Transverse colon (tissue), 4 donors: ENCODE data around the gene PODNL1. TPM values are rescaled to one million over a fixed set of nuclear protein-coding genes. Genes with fewer than 3 reads are reported as not detected.

Experiments used
- DNase-seq: peaks from one replicate; pipeline ENCODE4 v3.0.0-alpha.2; 2019
- H3K27ac ChIP-seq, 4 donors: fragments of 200-600 bp; sonication (generic); 2 replicates each; pipeline ENCODE4 v1.5.1; 2016 to 2018; ENCODE audit warnings: inconsistent platforms in 4 of 4
- H3K27me3 ChIP-seq: fragments of 200-600 bp; sonication (generic); 2 replicates; pipeline ENCODE4 v1.5.1; 2017; ENCODE audit warnings: inconsistent platforms
- H3K36me3 ChIP-seq, 4 donors: fragments of 200-600 bp; sonication (generic); 2 replicates each; pipeline ENCODE4 v1.5.1; 2017 to 2019; ENCODE audit warnings: inconsistent platforms in 4 of 4
- H3K4me1 ChIP-seq, 4 donors: fragments of 200-600 bp; sonication (generic); 2 replicates each; pipeline ENCODE4 v1.5.1; 2017 to 2020; ENCODE audit warnings: inconsistent platforms in 4 of 4
- H3K4me3 ChIP-seq, 4 donors: fragments of 200-600 bp; sonication (generic); 1 replicate in 1 of 4; 2 replicates in 3 of 4; pipeline versions ENCODE4 v1.5.1 to v1.6.1; 2017 to 2019; ENCODE audit warnings: inconsistent platforms in 4 of 4
- H3K9me3 ChIP-seq, 2 donors: fragments of 200-600 bp; sonication (generic); 2 replicates each; pipeline ENCODE4 v1.5.1; 2017 to 2019; ENCODE audit warnings: inconsistent platforms in 2 of 2
- EP300 ChIP-seq: sonication (generic); formaldehyde crosslinking; IDR thresholded peaks from one replicate; pipeline ENCODE4 v1.6.1; 2017; ENCODE audit warnings: antibody characterized with exemption, low read depth
- POLR2A ChIP-seq: fragments of 450-650 bp; IDR thresholded peaks from one replicate; pipeline ENCODE4 v1.6.1; 2016; ENCODE audit warnings: antibody characterized with exemption, mild to moderate bottlenecking, moderate library complexity
- POLR2AphosphoS5 ChIP-seq, 3 donors: sonication (generic); formaldehyde crosslinking; IDR thresholded peaks; one replicate each; pipeline ENCODE4 v1.6.1; 2016; ENCODE audit warnings: antibody characterized with exemption in 3 of 3
- WGBS, 2 donors: methylation state at CpG; one replicate each; pipeline ENCODE4 v1.1.5; 2018; ENCODE audit warnings: low coverage in 1 of 2; 5-methylcytosine and 5-hydroxymethylcytosine counted together
- in situ Hi-C, 4 donors: fragments of 200-750 bp; cut with MboI; loops; one replicate each; pipeline versions ENCODE4 v1.15.0 to v1.15.1; 2017; ENCODE audit warnings: low sequenced_read_pairs in 3 of 4, low pct_ligation_motif_present in 1 of 4, low pct_unique_long_range_greater_than_20kb in 1 of 4
- intact Hi-C: fragments of 100-400 bp; cut with DNase I; formaldehyde crosslinking; loops from one replicate; pipeline ENCODE4 v1.15.1; 2023; ENCODE audit warnings: low total_unique reads
- total RNA-seq, 4 donors: library from RNA; depleted of rRNA; stranded (reverse); fragments of >200 nt; gene quantifications; one replicate each; pipeline ENCODE4 v1.1.0, GENCODE V29; 2016
- TF ChIP-seq, protein P1 (sequence below), 5 experiments: fragments of 200-600 bp in 3 of 5; fragments of 450-650 bp in 2 of 5; sonication (generic) in 3 of 5; IDR thresholded peaks; 1 replicate in 2 of 5; 2 replicates in 3 of 5; pipeline ENCODE4 v1.5.1; 2016 to 2017; ENCODE audit warnings: antibody characterized with exemption in 5 of 5, inconsistent platforms in 3 of 5, mild to moderate bottlenecking in 2 of 5, moderate library complexity in 1 of 5

The PODNL1 gene
- total RNA-seq, 4 donors from 2014 or later, result 3.0 to 15.3 (median 3.2) TPM

DNA sequence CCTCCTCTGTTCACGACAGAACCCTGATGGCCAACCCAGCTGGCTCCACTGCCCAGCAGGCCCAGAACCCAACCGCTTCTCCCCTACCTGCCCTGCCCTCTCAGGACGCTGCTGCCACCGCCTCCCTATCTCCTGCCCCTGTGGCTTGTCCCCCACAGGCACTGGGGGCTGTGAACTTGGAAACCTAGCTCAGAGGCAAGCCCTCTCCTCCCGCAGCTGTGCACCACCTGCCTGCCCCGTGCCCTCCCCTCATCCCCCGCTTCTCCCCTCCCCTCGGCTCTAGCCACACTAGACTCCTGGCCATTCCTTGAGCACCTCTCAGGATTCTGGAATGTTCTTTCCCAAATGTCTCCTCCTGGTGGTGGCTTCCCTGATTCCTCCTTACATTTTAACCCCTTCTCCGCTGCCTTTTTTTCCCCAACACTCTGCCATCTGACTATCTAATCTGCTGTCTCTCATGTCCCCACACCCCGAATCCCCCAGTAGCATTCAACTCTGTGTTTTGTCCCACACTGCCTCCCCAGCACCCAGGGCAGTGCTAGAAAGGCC lies 54.6 kb downstream of the PODNL1 start:
- no peak overlapping the region for H3K4me3 ChIP-seq
- no peaks in the 10 kb centered on the region for H3K36me3 ChIP-seq
- no peaks in the 10 kb centered on the region for H3K9me3 ChIP-seq
- intact Hi-C loops (no loop called here), in situ Hi-C loops (loop anchor here in 2 of 4 donors (10.0 to 25.0 kb wide), 2 partner anchors 171 to 179 kb away; partner anchors contain the start of genes MISP3 (in 1 of the 2) and PALM3 (in 1 of the 2))
- no peak for DNase-seq
- 64 to 89% methylated on average over 3 to 10 of the region's 10 CpGs for WGBS, 2 donors
- no peaks in the 10 kb centered on the region for H3K27me3 ChIP-seq
- H3K27ac ChIP-seq, result no peak overlapping the region
- peaks cover 22 to 69% (median 51%) of the 10 kb centered on the region in 4 donors for H3K4me1 ChIP-seq
- TF ChIP-seq, protein P1, sequence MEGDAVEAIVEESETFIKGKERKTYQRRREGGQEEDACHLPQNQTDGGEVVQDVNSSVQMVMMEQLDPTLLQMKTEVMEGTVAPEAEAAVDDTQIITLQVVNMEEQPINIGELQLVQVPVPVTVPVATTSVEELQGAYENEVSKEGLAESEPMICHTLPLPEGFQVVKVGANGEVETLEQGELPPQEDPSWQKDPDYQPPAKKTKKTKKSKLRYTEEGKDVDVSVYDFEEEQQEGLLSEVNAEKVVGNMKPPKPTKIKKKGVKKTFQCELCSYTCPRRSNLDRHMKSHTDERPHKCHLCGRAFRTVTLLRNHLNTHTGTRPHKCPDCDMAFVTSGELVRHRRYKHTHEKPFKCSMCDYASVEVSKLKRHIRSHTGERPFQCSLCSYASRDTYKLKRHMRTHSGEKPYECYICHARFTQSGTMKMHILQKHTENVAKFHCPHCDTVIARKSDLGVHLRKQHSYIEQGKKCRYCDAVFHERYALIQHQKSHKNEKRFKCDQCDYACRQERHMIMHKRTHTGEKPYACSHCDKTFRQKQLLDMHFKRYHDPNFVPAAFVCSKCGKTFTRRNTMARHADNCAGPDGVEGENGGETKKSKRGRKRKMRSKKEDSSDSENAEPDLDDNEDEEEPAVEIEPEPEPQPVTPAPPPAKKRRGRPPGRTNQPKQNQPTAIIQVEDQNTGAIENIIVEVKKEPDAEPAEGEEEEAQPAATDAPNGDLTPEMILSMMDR (IDR thresholded peaks at IDR 0.05), result peak in 1 of 5 experiments; percentile 25
- no peak for TF ChIP-seq POLR2A

DNA sequence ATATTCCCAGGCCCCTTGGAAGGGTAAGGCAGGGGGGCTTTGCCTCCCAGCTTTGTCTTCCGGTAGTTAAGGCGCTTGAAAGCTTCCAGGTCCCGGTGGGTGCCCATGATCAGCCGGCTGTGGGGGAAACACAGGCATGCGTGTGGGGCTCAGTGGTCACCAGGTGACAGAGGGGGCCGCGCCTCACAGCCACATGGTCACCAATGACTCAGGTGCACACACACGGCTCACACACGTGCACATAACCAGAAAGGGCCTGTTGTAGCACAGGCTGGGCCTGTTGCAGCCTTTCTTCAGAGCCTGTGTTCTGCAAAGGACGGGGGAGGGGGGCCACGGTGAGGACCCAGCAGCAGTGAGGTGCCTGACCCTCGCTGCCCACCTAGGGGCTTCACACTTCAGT lies 55.4 kb downstream of the PODNL1 start:
- no peaks in the 10 kb centered on the region for H3K9me3 ChIP-seq
- H3K27ac ChIP-seq, result peak overlapping the region; percentile 72 to 85 (median 84)
- H3K4me3 ChIP-seq, result no peak overlapping the region
- in situ Hi-C loops (loop anchor here in 2 of 4 donors (10.0 to 25.0 kb wide), 2 partner anchors 172 to 179 kb away; partner anchors contain the start of genes MISP3 (in 1 of the 2) and PALM3 (in 1 of the 2)), intact Hi-C loops (no loop called here)
- H3K36me3 ChIP-seq, result no peaks in the 10 kb centered on the region
- H3K27me3 ChIP-seq, result no peaks in the 10 kb centered on the region
- no peak for DNase-seq
- TF ChIP-seq, protein P1 (IDR thresholded peaks at IDR 0.05), result no peak
- no peak for TF ChIP-seq POLR2A
- no peak for TF ChIP-seq EP300
- no peak for TF ChIP-seq POLR2AphosphoS5 (IDR thresholded peaks at IDR 0.05)
- 85% methylated on average over 12 of the region's 12 CpGs; no CpG with 5 or more reads in 1 of the 2 donors for WGBS, 2 donors
- H3K4me1 ChIP-seq, result peaks cover 20 to 64% (median 45%) of the 10 kb centered on the region in 4 donors

DNA sequence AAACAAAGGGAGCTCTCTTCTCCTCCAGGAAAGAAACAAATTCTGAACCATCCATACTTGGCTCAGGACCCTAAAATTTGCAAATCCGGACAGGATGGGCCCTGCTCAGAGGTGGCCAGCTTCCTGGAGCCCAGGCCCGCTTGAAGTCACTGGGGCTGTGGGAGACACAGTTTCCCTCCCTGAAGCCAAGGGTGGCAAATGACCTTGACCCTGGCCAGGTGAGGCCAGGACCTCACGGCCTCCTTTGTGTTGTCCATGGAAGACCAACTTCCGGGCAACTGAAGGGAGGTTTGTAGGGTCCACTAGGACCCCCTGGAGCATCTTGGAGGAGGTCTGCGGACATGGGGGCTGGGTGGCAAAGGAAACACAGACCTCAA lies 55.8 kb downstream of the PODNL1 start:
- Histone ChIP-seq H3K27ac (peak overlapping the region; percentile 72 to 85 (median 84)), H3K36me3 (no peaks in the 10 kb centered on the region), H3K27me3 (no peaks in the 10 kb centered on the region), H3K4me3 (no peak overlapping the region), H3K9me3 (no peaks in the 10 kb centered on the region), H3K4me1 (peaks cover 16 to 60% (median 42%) of the 10 kb centered on the region in 4 donors)
- in situ Hi-C loops, result loop anchor here in 2 of 4 donors (10.0 to 25.0 kb wide), 2 partner anchors 172 to 180 kb away; partner anchors contain the start of genes MISP3 (in 1 of the 2) and PALM3 (in 1 of the 2)
- WGBS, 2 donors, result 66 to 74% methylated on average over 2 to 5 of the region's 5 CpGs
- TF ChIP-seq EP300 (no peak), POLR2AphosphoS5 (IDR thresholded peaks at IDR 0.05) (no peak), POLR2A (no peak)
- TF ChIP-seq, protein P1 (IDR thresholded peaks at IDR 0.05), result no peak
- DNase-seq, result no peak
- intact Hi-C loops, result no loop called here

DNA sequence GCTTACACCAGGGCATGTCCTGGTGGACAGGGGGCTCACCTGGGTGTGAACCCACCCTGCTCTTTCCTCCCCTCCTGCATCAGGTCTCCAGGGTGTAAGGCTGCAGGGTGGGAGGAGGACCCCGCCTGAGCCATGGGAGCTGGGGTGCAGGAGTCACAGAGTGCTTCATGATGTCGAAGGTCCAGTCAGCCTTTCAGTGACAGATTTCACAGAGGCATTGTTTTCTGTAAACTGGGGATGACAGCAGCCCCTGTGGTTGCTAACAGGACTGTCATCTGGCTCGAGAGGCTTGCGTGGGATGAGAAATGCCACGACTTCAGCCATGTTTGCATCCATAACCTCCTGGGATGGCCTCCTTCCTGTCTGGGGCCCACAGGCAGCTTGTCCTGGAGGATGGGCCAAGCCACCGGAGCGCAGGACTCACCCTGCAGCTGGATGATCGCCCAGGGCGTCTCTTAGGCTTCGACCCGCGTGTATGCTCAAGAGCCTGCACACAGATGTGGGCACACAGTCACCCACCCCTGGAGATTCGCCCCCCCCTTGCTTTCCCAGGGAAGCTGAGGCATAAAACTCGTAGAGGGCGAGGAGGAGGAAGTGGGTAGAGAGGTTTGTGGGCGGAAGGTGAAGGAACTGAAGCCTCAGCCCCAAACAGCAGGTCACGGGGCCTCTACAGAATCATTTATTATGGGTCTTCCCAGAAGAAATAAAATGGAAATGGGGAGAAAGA lies 56.4 kb downstream of the PODNL1 start:
- 27% methylated on average over 17 of the region's 17 CpGs; no CpG with 5 or more reads in 1 of the 2 donors for whole genome bisulfite sequencing, 2 donors
- intact Hi-C loops, result loop anchor here (2.0 kb wide), 1 partner anchor 193 kb away; no protein-coding TSS in a partner anchor
- TF ChIP-seq POLR2AphosphoS5 (IDR thresholded peaks at IDR 0.05) (no peak), POLR2A (no peak), EP300 (no peak)
- TF ChIP-seq, protein P1 (IDR thresholded peaks at IDR 0.05), result no peak
- H3K36me3 ChIP-seq, result no peaks in the 10 kb centered on the region
- H3K9me3 ChIP-seq, result no peaks in the 10 kb centered on the region
- H3K4me1 ChIP-seq, result peaks cover 14 to 54% (median 38%) of the 10 kb centered on the region in 4 donors
- H3K4me3 ChIP-seq, result no peak overlapping the region
- in situ Hi-C loops, result loop anchor here in 2 of 4 donors (10.0 to 25.0 kb wide), 2 partner anchors 173 to 180 kb away; partner anchors contain the start of genes MISP3 (in 1 of the 2) and PALM3 (in 1 of the 2)
- H3K27ac ChIP-seq, result peak overlapping the region; percentile 72 to 85 (median 84)
- no peaks in the 10 kb centered on the region for H3K27me3 ChIP-seq
- DNase-seq, result peak; percentile 63
